Panc1 (cell line): Measurements from ENCODE around the gene ELP2. TPM values are rescaled to one million over a fixed set of nuclear protein-coding genes. Genes with fewer than 3 reads are reported as not detected.

ENCODE experiments used
- ATAC-seq: fragments of 200-7000 bp; cut with Tn5 transposase; 2 replicates; pipeline ENCODE4 v1.9.1; 2020; ENCODE audit warnings: mild to moderate bottlenecking, moderate library complexity
- BruUV-seq: library from RNA; stranded (reverse); fragments of 400-500 nt; replicated peaks from 2 replicates; lab custom pipeline; 2021; lab: Mats Ljungman, UMichigan
- CTCF ChIA-PET: fragments of 300-600 bp; sonication (Branson Sonifier 250); formaldehyde crosslinking; loops from one replicate; lab custom pipeline; 2022; ENCODE audit warnings: antibody characterized with exemption; lab: Charles Lee
- POLR2A ChIA-PET: fragments of 300-600 bp; sonication (Branson Sonifier 250); formaldehyde crosslinking; loops from one replicate; lab custom pipeline; 2022; ENCODE audit warnings: antibody characterized with exemption; lab: Charles Lee
- DNase-seq: peaks from one replicate; pipeline ENCODE4 v3.0.0-alpha.2; 2010; ENCODE audit warnings: low read depth, low spot score
- H3K27ac ChIP-seq: 2 replicates; pipeline ENCODE4 v1.5.1; 2011; ENCODE audit warnings: mild to moderate bottlenecking, low read length, inconsistent platforms
- H3K27me3 ChIP-seq: fragments of 200-500 bp; sonication (Bioruptor generic); 2 replicates; pipeline ENCODE4 v1.6.0; 2014; ENCODE audit warnings: low read length, inconsistent platforms; ENCODE audit not compliant: control insufficient read depth, insufficient read depth
- H3K36me3 ChIP-seq: fragments of 200-500 bp; sonication (Bioruptor generic); 2 replicates; pipeline ENCODE4 v1.5.1; 2014; ENCODE audit warnings: inconsistent platforms, mild to moderate bottlenecking, low read length, moderate library complexity; ENCODE audit not compliant: control insufficient read depth, insufficient read depth
- H3K4me1 ChIP-seq: 2 replicates; pipeline ENCODE4 v1.5.1; 2011; ENCODE audit warnings: inconsistent platforms, mild to moderate bottlenecking, low read length, moderate library complexity; ENCODE audit not compliant: control insufficient read depth, insufficient read depth
- H3K4me3 ChIP-seq, 2 experiments: 2 replicates each; pipeline ENCODE4 v1.5.1; 2011 to 2012; ENCODE audit warnings: low read depth in 2 of 2, low read length in 2 of 2, mild to moderate bottlenecking in 2 of 2, inconsistent platforms in 1 of 2, moderate library complexity in 1 of 2
- H3K9me3 ChIP-seq: fragments of 200-500 bp; sonication (Bioruptor generic); 2 replicates; pipeline ENCODE4 v1.5.1; 2014; ENCODE audit warnings: low read depth, mild to moderate bottlenecking, inconsistent platforms, low read length, moderate library complexity; ENCODE audit not compliant: control insufficient read depth, insufficient read depth
- CTCF ChIP-seq: fragments of 450-650 bp; IDR thresholded peaks from 2 replicates; pipeline ENCODE4 v1.5.1; 2017; ENCODE audit warnings: mild to moderate bottlenecking
- POLR2AphosphoS5 ChIP-seq: IDR thresholded peaks from 2 replicates; pipeline ENCODE4 v1.6.1; 2012; ENCODE audit warnings: mild to moderate bottlenecking, low read depth, low read length, moderate library complexity
- REST ChIP-seq, 2 experiments: IDR thresholded peaks; 2 replicates each; pipeline ENCODE4 v1.6.1; 2011 to 2012; ENCODE audit warnings: low read depth in 2 of 2, control low read depth in 1 of 2, low read length in 1 of 2, mild to moderate bottlenecking in 1 of 2, moderate library complexity in 1 of 2; ENCODE audit not compliant: insufficient read depth in 1 of 2
- SIN3A ChIP-seq: IDR thresholded peaks from 2 replicates; pipeline ENCODE4 v1.6.1; 2012; ENCODE audit warnings: low read depth, mild to moderate bottlenecking, low read length, moderate library complexity, borderline replicate concordance; ENCODE audit not compliant: insufficient read depth
- TCF7L2 ChIP-seq: IDR thresholded peaks from 2 replicates; pipeline ENCODE4 v1.6.1; 2011; ENCODE audit warnings: mild to moderate bottlenecking, low read depth, low read length, inconsistent platforms
- in situ Hi-C: cut with HindIII; loops from 2 replicates; pipeline ENCODE4 v1.10.0; 2016; ENCODE audit warnings: low sequenced_read_pairs, low pct_unique_long_range_greater_than_20kb
- intact Hi-C: fragments of 100-400 bp; cut with micrococcal nuclease; formaldehyde crosslinking; loops from one replicate; pipeline ENCODE4 v1.10.0; 2022; ENCODE audit not compliant: unreplicated experiment
- total RNA-seq: library from RNA; stranded (reverse); gene quantifications from one replicate; pipeline ENCODE4 v1.2.1, GENCODE V29; 2021; ENCODE audit not compliant: unreplicated experiment

Gene ELP2
- total RNA-seq, 1 experiment from 2014 or later = 48.8 TPM

- BruUV-seq = no TSS peak
- ChIA-PET CTCF (no interaction called here), POLR2A (no interaction called here)
- H3K27me3 ChIP-seq = no peaks in the 10 kb centered on the region
- no peaks in the 10 kb centered on the region for H3K9me3 ChIP-seq
- no peak overlapping the region for H3K4me3 ChIP-seq
- DNase-seq (no peak), ATAC-seq (no peak)
- in situ Hi-C loops = no loop called here
- no peak for TF ChIP-seq TCF7L2
- TF ChIP-seq SIN3A = no peak
- no peak for TF ChIP-seq POLR2AphosphoS5
- no peak for TF ChIP-seq CTCF
- TF ChIP-seq REST (IDR thresholded peaks at IDR 0.05; ENCODE audit: insufficient read depth in 1 of 2, low read depth in 2 of 2, low read length in 1 of 2) = no peak
- intact Hi-C loops = no loop called here
- no peaks in the 10 kb centered on the region for H3K4me1 ChIP-seq
- no peak overlapping the region for H3K27ac ChIP-seq
- peaks cover 5% of the 10 kb centered on the region for H3K36me3 ChIP-seq
These were observed 26.4 kb downstream of the ELP2 start for GRCh38 chr18:36155851-36156757.

GRCh38 chr18:36157441-36157840, 27.7 kb downstream of the ELP2 start:
- BruUV-seq = no TSS peak
- no peak overlapping the region for H3K27ac ChIP-seq
- H3K9me3 ChIP-seq = no peaks in the 10 kb centered on the region
- DNase-seq = no peak
- no peaks in the 10 kb centered on the region for H3K27me3 ChIP-seq
- H3K36me3 ChIP-seq = peaks cover 7% of the 10 kb centered on the region
- no peak for ATAC-seq
- in situ Hi-C loops (no loop called here), intact Hi-C loops (no loop called here)
- POLR2A ChIA-PET = interaction anchor here (0.6 kb wide), 1 partner anchor 179 kb away, joined by 3 read pairs; no protein-coding TSS in a partner anchor
- no peak overlapping the region for H3K4me3 ChIP-seq
- H3K4me1 ChIP-seq = no peaks in the 10 kb centered on the region
- TF ChIP-seq CTCF (no peak), REST (IDR thresholded peaks at IDR 0.05; ENCODE audit: insufficient read depth in 1 of 2, low read depth in 2 of 2, low read length in 1 of 2) (no peak), POLR2AphosphoS5 (no peak), SIN3A (no peak), TCF7L2 (no peak)
- CTCF ChIA-PET = no interaction called here
